Parathyroid adenoma (tissue), 2 donors: Measurements from ENCODE around the gene FAM216B.

Experiments
- H2AFZ ChIP-seq: fragments of 300-600 bp; sonication (generic); one replicate; pipeline ENCODE4 v1.7.0; 2017; ENCODE audit warnings: antibody characterized with exemption, mild to moderate bottlenecking
- H3K27ac ChIP-seq: fragments of 300-600 bp; sonication (generic); one replicate; pipeline ENCODE4 v1.7.0; 2017
- H3K27me3 ChIP-seq: fragments of 300-600 bp; sonication (generic); one replicate; pipeline ENCODE4 v1.7.0; 2017; ENCODE audit warnings: low read length; ENCODE audit not compliant: control insufficient read depth, insufficient read depth
- H3K36me3 ChIP-seq: fragments of 300-600 bp; sonication (generic); one replicate; pipeline ENCODE4 v1.7.0; 2017; ENCODE audit warnings: low read length; ENCODE audit not compliant: control insufficient read depth, insufficient read depth
- H3K4me1 ChIP-seq: fragments of 300-600 bp; sonication (generic); one replicate; pipeline ENCODE4 v1.7.0; 2017; ENCODE audit warnings: control low read depth
- H3K4me2 ChIP-seq: fragments of 300-600 bp; sonication (generic); one replicate; pipeline ENCODE4 v1.7.0; 2017; ENCODE audit warnings: low read length
- H3K4me3 ChIP-seq: fragments of 300-600 bp; sonication (generic); one replicate; pipeline ENCODE4 v1.7.0; 2017; ENCODE audit warnings: low read depth, low read length
- H3K79me2 ChIP-seq: fragments of 300-600 bp; sonication (generic); one replicate; pipeline ENCODE4 v1.7.0; 2017; ENCODE audit warnings: control low read depth
- H3K9ac ChIP-seq: fragments of 300-600 bp; sonication (generic); one replicate; pipeline ENCODE4 v1.7.0; 2017; ENCODE audit warnings: mild to moderate bottlenecking
- H3K9me3 ChIP-seq: fragments of 300-600 bp; sonication (generic); one replicate; pipeline ENCODE4 v1.7.0; 2017; ENCODE audit warnings: low read length; ENCODE audit not compliant: control insufficient read depth
- TF ChIP-seq, protein P1 (sequence below): fragments of 300-600 bp; sonication (generic); IDR thresholded peaks from one replicate; pipeline ENCODE4 v1.7.0; 2017; ENCODE audit warnings: antibody characterized with exemption, mild to moderate bottlenecking
- donor health status: primary hyperparathyroidism.

Gene FAM216B

DNA sequence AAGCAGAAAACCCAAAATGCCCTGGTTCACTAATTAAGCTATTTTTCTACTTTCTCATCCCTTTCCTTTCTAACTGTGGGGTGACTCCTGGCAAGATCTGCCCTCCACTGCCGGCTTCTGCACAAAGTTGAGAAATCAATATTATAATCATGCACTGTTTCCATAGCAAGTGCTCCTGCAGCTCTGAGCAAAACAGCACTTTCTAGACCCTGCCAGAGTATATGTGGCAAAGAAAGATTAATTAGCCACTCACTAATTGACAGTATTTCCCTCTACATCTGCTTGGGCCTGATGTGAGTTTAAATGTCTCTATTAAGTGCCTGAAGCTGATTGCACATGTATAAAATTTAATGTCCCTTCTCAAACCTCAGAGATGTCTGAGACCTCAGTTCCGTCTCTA is 39.5 kb upstream of the FAM216B start:
- no peaks in the 10 kb centered on the region for H3K4me1 ChIP-seq
- TF ChIP-seq, protein P1, sequence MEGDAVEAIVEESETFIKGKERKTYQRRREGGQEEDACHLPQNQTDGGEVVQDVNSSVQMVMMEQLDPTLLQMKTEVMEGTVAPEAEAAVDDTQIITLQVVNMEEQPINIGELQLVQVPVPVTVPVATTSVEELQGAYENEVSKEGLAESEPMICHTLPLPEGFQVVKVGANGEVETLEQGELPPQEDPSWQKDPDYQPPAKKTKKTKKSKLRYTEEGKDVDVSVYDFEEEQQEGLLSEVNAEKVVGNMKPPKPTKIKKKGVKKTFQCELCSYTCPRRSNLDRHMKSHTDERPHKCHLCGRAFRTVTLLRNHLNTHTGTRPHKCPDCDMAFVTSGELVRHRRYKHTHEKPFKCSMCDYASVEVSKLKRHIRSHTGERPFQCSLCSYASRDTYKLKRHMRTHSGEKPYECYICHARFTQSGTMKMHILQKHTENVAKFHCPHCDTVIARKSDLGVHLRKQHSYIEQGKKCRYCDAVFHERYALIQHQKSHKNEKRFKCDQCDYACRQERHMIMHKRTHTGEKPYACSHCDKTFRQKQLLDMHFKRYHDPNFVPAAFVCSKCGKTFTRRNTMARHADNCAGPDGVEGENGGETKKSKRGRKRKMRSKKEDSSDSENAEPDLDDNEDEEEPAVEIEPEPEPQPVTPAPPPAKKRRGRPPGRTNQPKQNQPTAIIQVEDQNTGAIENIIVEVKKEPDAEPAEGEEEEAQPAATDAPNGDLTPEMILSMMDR, result no peak
- no peak overlapping the region for H3K4me2 ChIP-seq

DNA sequence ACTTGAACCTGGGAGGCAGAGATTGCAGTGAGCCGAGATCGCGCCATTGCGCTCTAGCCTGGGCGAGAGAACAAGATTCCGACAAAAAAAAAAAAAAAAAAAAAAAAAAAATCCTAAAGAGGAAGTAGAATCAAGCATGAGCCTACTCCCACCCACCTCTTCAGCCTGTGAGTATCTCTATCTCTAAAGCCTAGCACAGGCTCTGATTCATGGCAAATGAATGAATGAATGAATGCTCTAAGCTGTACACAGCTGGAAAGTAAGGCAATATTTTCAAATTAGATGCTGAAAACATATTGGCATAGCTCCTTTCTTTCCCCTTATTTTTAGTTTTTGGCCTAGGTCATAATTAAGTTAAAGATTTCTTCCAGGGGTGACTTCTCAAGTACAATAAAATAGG is 35.7 kb upstream of the FAM216B start:
- H3K27ac ChIP-seq, result no peak overlapping the region
- no peak overlapping the region for H2AFZ ChIP-seq
- H3K4me3 ChIP-seq, result no peak overlapping the region

More for the DNA sequence above, 39.5 kb upstream of the FAM216B start:
- H3K79me2 ChIP-seq, result no peaks in the 10 kb centered on the region
- H3K36me3 ChIP-seq, result no peaks in the 10 kb centered on the region
- no peak overlapping the region for H2AFZ ChIP-seq
- H3K27me3 ChIP-seq, result no peaks in the 10 kb centered on the region
- no peak overlapping the region for H3K4me3 ChIP-seq
- no peak overlapping the region for H3K27ac ChIP-seq
- H3K9me3 ChIP-seq, result no peaks in the 10 kb centered on the region
- no peak overlapping the region for H3K9ac ChIP-seq

GRCh38 chr13:42746866-42747265 is 34.5 kb upstream of the FAM216B start:
- TF ChIP-seq, protein P1, result no peak
- H3K36me3 ChIP-seq, result no peaks in the 10 kb centered on the region
- no peaks in the 10 kb centered on the region for H3K9me3 ChIP-seq
- H3K4me1 ChIP-seq, result no peaks in the 10 kb centered on the region
- no peak overlapping the region for H3K4me2 ChIP-seq
- H3K4me3 ChIP-seq, result no peak overlapping the region
- no peak overlapping the region for H3K9ac ChIP-seq
- no peaks in the 10 kb centered on the region for H3K27me3 ChIP-seq
- no peak overlapping the region for H3K27ac ChIP-seq
- H3K79me2 ChIP-seq, result no peaks in the 10 kb centered on the region
- H2AFZ ChIP-seq, result no peak overlapping the region

More for the DNA sequence above, 35.7 kb upstream of the FAM216B start:
- Histone ChIP-seq H3K9me3 (no peaks in the 10 kb centered on the region), H3K4me1 (no peaks in the 10 kb centered on the region), H3K9ac (no peak overlapping the region), H3K36me3 (no peaks in the 10 kb centered on the region), H3K27me3 (no peaks in the 10 kb centered on the region), H3K4me2 (no peak overlapping the region), H3K79me2 (no peaks in the 10 kb centered on the region)
- TF ChIP-seq, protein P1, result no peak

DNA sequence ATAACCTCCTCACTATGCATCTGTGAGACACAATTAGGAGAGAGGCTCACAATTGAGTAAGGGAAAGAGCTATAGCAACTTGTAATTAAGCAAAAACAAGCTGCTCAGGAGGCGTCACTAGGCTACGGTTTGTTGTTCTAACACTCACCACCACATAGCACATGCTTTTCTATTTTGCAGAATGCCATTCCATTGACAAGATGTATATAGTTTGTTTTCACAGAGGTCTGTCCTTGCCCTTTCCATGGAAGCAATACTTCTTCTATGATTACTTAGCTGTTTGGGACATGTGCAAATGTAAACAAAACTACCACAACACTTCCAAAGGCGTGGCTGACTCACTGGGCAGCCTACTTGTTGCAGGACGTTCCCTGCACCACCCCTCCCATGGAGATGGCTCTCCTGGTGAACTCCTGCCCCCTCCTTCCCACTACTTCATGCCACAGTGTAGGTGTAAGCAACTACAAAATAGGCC is 33.9 kb upstream of the FAM216B start:
- Histone ChIP-seq H3K79me2 (no peaks in the 10 kb centered on the region), H3K9me3 (no peaks in the 10 kb centered on the region), H2AFZ (no peak overlapping the region), H3K36me3 (no peaks in the 10 kb centered on the region), H3K4me2 (no peak overlapping the region), H3K27me3 (no peaks in the 10 kb centered on the region), H3K9ac (no peak overlapping the region), H3K4me3 (no peak overlapping the region), H3K4me1 (no peaks in the 10 kb centered on the region), H3K27ac (no peak overlapping the region)
- TF ChIP-seq, protein P1, result no peak

DNA sequence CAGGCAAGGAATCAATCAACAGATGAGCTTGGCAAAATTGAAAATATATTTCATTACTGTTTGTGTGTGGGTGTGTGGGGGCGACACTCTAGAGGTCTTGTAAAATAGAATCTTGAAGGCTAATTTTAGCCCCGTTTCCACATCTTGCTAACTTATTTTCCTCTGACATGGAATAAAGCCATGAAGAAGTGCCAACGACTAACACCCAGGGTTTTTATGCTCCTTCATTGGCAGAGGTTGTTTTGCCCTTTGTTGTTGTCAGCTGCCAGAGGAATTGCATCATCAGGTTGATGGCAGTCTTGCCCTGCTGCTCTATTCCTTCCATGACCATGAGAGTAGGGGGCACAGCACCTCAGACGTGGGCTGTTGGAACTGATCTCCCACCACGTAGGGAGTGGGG is 30.6 kb upstream of the FAM216B start:
- Histone ChIP-seq H3K4me2 (no peak overlapping the region), H3K9me3 (no peaks in the 10 kb centered on the region), H3K4me3 (no peak overlapping the region), H3K79me2 (no peaks in the 10 kb centered on the region), H3K27me3 (no peaks in the 10 kb centered on the region), H3K36me3 (no peaks in the 10 kb centered on the region), H3K27ac (no peak overlapping the region), H3K9ac (no peak overlapping the region), H2AFZ (no peak overlapping the region), H3K4me1 (no peaks in the 10 kb centered on the region)
- TF ChIP-seq, protein P1, result no peak
